Measurements from ENCODE around the gene ADGRL3.

The ADGRL3 gene

DNA sequence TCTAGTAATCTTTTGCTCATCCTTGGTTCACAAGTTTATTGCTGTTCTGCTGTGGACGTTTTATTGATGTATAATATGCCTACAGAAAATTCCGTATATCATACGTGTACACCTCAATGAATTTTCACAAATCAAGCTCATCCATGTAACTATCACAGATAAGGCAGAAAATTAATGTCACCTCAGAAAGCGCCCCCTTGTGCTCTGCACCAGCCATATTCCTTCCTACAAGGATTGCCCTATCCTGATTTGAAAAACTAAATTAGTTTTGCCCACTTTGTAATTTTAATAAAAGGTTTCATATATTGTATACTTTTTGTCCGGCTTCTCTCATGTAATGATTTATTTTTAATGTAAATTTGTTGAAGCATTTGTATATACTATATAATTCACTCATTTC, 390.8 kb downstream of the ADGRL3 start:
- TF ChIP-seq, protein P1, sequence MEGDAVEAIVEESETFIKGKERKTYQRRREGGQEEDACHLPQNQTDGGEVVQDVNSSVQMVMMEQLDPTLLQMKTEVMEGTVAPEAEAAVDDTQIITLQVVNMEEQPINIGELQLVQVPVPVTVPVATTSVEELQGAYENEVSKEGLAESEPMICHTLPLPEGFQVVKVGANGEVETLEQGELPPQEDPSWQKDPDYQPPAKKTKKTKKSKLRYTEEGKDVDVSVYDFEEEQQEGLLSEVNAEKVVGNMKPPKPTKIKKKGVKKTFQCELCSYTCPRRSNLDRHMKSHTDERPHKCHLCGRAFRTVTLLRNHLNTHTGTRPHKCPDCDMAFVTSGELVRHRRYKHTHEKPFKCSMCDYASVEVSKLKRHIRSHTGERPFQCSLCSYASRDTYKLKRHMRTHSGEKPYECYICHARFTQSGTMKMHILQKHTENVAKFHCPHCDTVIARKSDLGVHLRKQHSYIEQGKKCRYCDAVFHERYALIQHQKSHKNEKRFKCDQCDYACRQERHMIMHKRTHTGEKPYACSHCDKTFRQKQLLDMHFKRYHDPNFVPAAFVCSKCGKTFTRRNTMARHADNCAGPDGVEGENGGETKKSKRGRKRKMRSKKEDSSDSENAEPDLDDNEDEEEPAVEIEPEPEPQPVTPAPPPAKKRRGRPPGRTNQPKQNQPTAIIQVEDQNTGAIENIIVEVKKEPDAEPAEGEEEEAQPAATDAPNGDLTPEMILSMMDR (IDR thresholded peaks at IDR 0.05; ENCODE audit: low read depth, low read length, missing control alignments): no peak

DNA sequence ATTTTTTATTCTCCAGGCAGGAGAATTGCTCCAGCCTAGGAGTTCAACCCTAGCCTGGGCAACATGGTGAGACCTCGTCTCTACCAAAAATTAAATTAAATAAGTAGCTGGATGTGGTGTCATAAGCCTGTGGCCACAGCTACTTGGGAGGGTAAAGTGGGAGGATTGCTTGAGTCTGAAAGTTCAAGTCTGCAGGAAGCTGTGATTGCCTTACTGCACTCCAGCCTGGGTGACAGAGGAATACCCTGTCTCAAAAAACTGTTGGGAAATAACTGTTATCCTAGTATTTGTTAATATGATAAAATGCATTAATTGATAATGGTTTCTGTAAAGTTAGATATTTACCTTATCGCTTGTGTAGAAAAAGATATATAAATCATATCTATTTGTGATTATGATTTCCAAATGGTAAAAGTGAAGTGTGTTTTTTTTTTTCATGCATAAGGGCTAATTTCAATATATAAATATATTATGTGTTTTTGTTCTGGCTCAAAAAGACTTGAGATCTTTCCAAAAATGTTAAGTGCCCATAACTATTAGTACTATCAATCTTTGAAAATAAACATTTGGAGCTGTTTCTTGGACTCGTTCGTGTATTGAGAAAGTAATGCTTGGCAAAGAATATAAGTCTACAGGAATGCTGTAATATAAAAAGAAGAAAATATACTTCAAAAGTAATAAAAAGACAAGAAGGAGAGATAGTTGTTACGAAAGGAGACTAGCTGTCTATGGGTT, 396.6 kb downstream of the ADGRL3 start:
- in situ Hi-C loops (cut with HindIII; ENCODE audit: low sequenced_read_pairs): no loop called here
- DNase-seq (ENCODE audit: low read depth): no peak
- no peak overlapping the region for H3K4me3 ChIP-seq (ENCODE audit: low read depth, low read length)
- TF ChIP-seq, protein P1 (IDR thresholded peaks at IDR 0.05; ENCODE audit: low read depth, low read length, missing control alignments): no peak

More for the DNA sequence above, 390.8 kb downstream of the ADGRL3 start:
- no peak for DNase-seq (ENCODE audit: low read depth)
- H3K4me3 ChIP-seq (ENCODE audit: low read depth, low read length): no peak overlapping the region
- in situ Hi-C loops (cut with HindIII; ENCODE audit: low sequenced_read_pairs): no loop called here

DNA sequence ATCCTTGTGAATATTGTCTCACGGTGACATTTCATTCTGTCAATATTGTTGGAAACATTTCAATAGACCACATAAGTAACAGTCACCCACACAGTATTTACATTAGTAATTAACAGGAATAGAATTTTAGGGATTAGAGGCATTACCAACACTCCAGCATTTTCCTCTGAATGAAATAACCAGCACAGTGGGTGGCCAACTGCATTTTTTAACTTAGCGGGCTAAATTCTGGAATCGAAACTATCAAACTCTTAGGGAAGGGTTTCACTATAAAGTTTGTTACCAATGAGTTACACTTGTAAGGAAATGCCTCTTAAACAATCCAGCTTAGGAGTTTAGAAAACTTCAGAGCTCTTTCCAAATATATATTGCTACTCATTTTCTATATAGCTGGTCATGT, 403.0 kb downstream of the ADGRL3 start:
- in situ Hi-C loops (cut with HindIII; ENCODE audit: low sequenced_read_pairs): no loop called here
- TF ChIP-seq, protein P1 (IDR thresholded peaks at IDR 0.05; ENCODE audit: low read depth, low read length, missing control alignments): no peak
- H3K4me3 ChIP-seq (ENCODE audit: low read depth, low read length): no peak overlapping the region
- DNase-seq (ENCODE audit: low read depth): no peak

DNA sequence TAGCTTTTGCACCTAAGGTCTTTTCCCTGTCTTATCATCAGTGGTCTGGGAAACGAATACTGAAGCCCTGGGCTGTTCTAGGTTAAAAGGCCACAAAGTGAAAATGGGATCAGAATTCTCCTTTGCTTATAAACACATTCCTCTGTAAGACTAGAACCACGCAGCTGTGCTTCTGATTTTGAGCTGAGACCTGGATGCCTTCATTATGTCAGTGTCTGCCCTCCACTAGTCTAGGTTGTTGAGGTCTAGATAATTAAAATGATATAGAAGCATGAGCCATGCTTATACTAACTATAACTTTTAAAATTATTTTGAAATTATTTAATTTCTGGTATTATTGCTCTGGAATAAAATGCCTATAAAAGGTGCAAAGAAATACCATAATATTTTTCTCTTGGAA, 403.9 kb downstream of the ADGRL3 start:
- in situ Hi-C loops (cut with HindIII; ENCODE audit: low sequenced_read_pairs): no loop called here
- H3K4me3 ChIP-seq (ENCODE audit: low read depth, low read length): no peak overlapping the region
- DNase-seq (ENCODE audit: low read depth): no peak
- TF ChIP-seq, protein P1 (IDR thresholded peaks at IDR 0.05; ENCODE audit: low read depth, low read length, missing control alignments): no peak

DNA sequence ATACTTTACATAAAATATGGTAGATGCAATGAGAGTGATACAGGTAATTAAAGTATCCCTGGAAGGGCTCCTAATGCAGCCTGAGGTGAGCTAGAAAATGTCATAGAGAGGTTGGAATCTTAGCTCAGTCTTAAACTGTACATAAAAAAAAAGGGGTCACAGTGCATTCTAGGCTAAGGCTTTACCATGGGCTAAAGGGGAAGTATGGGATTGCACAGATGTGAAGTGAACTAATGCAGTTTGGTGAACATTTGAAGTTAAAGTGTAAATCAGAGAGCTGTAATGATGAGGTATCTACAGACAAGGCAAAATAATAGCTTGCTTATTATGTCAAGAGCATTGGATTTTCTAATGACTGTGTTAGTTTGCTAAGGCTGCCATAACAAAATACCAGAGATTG, 405.9 kb downstream of the ADGRL3 start:
- TF ChIP-seq, protein P1 (IDR thresholded peaks at IDR 0.05; ENCODE audit: low read depth, low read length, missing control alignments): no peak
- no peak for DNase-seq (ENCODE audit: low read depth)
- in situ Hi-C loops (cut with HindIII; ENCODE audit: low sequenced_read_pairs): loop anchor here (5.0 kb wide), 1 partner anchor 34 kb away; no protein-coding TSS in a partner anchor
- H3K4me3 ChIP-seq (ENCODE audit: low read depth, low read length): no peak overlapping the region

DNA sequence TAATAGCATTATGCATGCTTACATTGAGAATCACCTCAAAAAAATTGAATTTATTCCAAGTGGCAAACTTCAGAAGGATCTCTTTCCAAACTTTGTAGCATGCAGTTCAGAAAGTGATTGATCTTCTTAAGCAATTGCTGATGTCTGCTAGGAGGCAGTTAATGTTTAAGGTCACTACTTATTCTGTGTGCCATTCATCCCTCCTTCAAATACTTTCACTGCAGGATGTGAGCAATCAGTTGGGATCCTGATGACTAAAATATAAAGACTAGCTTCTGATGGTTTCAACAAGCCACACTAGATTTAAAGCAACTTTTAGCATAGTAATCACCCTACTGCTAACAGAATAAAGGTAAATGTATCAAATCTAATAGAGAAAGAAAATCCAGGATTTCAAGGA, 414.1 kb downstream of the ADGRL3 start:
- H3K4me3 ChIP-seq (ENCODE audit: low read depth, low read length): no peak overlapping the region
- no peak for DNase-seq (ENCODE audit: low read depth)
- in situ Hi-C loops (cut with HindIII; ENCODE audit: low sequenced_read_pairs): no loop called here
- TF ChIP-seq, protein P1 (IDR thresholded peaks at IDR 0.05; ENCODE audit: low read depth, low read length, missing control alignments): no peak
